Ureter (tissue), 1 donor: ENCODE data around the gene CA4. TPM values are rescaled to one million over a fixed set of nuclear protein-coding genes. Genes with fewer than 3 reads are reported as not detected.
"Not testable (repeated sequence)": the region's sequence is repeated elsewhere in the genome, so short reads cannot be mapped to it uniquely, and the experiment has no call there.

Experiments used
- DNase-seq: peaks from one replicate; pipeline ENCODE4 v3.0.0-alpha.2; 2020; ENCODE audit warnings: low spot score
- total RNA-seq: library from RNA; stranded (reverse); gene quantifications from one replicate; pipeline ENCODE4 v1.2.4, GENCODE V29; 2023
- donor health status: DM: yes; HTN: yes; CAD: no.

CA4 gene
- total RNA-seq, 1 donor from 2014 or later = 1.5 TPM

- DNase-seq = no peak
These were observed 23.6 kb downstream of the CA4 start for GRCh38 chr17:60173304-60173819.

GRCh38 chr17:60174035-60174434, 24.3 kb downstream of the CA4 start:
- DNase-seq = no peak

GRCh38 chr17:60174767-60175166, 25.0 kb downstream of the CA4 start:
- not testable (repeated sequence) for DNase-seq

- not testable (repeated sequence) for DNase-seq
These were observed 27.0 kb downstream of the CA4 start for GRCh38 chr17:60176763-60177162.

GRCh38 chr17:60178180-60178579, 28.4 kb downstream of the CA4 start:
- DNase-seq = not testable (repeated sequence)

GRCh38 chr17:60180380-60180779, 30.6 kb downstream of the CA4 start:
- not testable (repeated sequence) for DNase-seq

- not testable (repeated sequence) for DNase-seq
These were observed 36.6 kb downstream of the CA4 start for GRCh38 chr17:60186372-60186771.

GRCh38 chr17:60186846-60187745, 37.3 kb downstream of the CA4 start:
- not testable (repeated sequence) for DNase-seq

GRCh38 chr17:60188759-60189158, 39.0 kb downstream of the CA4 start:
- DNase-seq = no peak

- not testable (repeated sequence) for DNase-seq
These were observed 40.3 kb downstream of the CA4 start for GRCh38 chr17:60190032-60190431.

GRCh38 chr17:60193032-60193431, 43.3 kb downstream of the CA4 start:
- DNase-seq = not testable (repeated sequence)

- no peak for DNase-seq
These were observed 43.7 kb downstream of the CA4 start for GRCh38 chr17:60193482-60193881.

- not testable (repeated sequence) for DNase-seq
These were observed 44.4 kb downstream of the CA4 start for GRCh38 chr17:60194141-60194540.

- not testable (repeated sequence) for DNase-seq
These were observed 48.9 kb downstream of the CA4 start for GRCh38 chr17:60198630-60199029.

- DNase-seq = not testable (repeated sequence)
These were observed 56.0 kb downstream of the CA4 start for GRCh38 chr17:60205782-60206181.

- not testable (repeated sequence) for DNase-seq
These were observed 58.5 kb downstream of the CA4 start for GRCh38 chr17:60208302-60208701.

Other genes starting within 250 kb of the CA4 start
- gene RNFT1, start 185.2 kb upstream of the CA4 start, total RNA-seq = 15.0 TPM
- 30.7 TPM for gene HEATR6, start 71.1 kb upstream of the CA4 start, total RNA-seq
- gene USP32, start 242.2 kb downstream of the CA4 start, total RNA-seq = 38.8 TPM